ENCODE data around the gene ST6GAL1. TPM values are rescaled to one million over a fixed set of nuclear protein-coding genes. Genes with fewer than 3 reads are reported as not detected.

The ST6GAL1 gene
- total and polyA plus RNA-seq, 2 of the 4 experiments (the other 2 are of a cell fraction) = 1.4 to 2.9 TPM

- Histone ChIP-seq H3K27ac (ENCODE audit: insufficient read depth, low read length) (no peak overlapping the region), H3K4me2 (ENCODE audit: low read depth, low read length) (no peak overlapping the region), H3K27me3 (ENCODE audit: control insufficient read depth, insufficient read depth, low read length) (no peaks in the 10 kb centered on the region), H4K8ac (ENCODE audit: low read depth in 2 of 2, low read length in 2 of 2) (no peak overlapping the region), H3K36me3 (ENCODE audit: control insufficient read depth, insufficient read depth, low read length) (no peaks in the 10 kb centered on the region; the same call in 1 of the 2 replicates), H3K4me1 (ENCODE audit: control insufficient read depth, insufficient read depth, low read length) (no peaks in the 10 kb centered on the region), H3K9me3 (ENCODE audit: control insufficient read depth, insufficient read depth, low read length) (peaks cover 3% of the 10 kb centered on the region; the same call in 1 of the 2 replicates), H3K4me3 (ENCODE audit: insufficient read depth, low read depth, low read length) (no peak overlapping the region), H4K5ac (ENCODE audit: low read depth, low read length) (no peak overlapping the region), H4K20me1 (ENCODE audit: insufficient read depth, low read length) (no peaks in the 10 kb centered on the region), H2BK20ac (ENCODE audit: low read depth, low read length) (no peak overlapping the region), H2BK5ac (ENCODE audit: low read depth, low read length, poor library complexity, severe bottlenecking) (no peak overlapping the region), H3K23ac (ENCODE audit: low read depth, low read length) (no peak overlapping the region), H3K14ac (replicated peaks; ENCODE audit: low read depth, low read length) (no peak overlapping the region), H2AK9ac (replicated peaks; ENCODE audit: low read depth, low read length, poor library complexity) (no peak overlapping the region), H4K91ac (ENCODE audit: insufficient read depth, low read depth, low read length) (no peak overlapping the region), H2AFZ (replicated peaks; ENCODE audit: low read length, poor library complexity) (no peak overlapping the region), H3K9me1 (ENCODE audit: insufficient read depth, low read length) (no peaks in the 10 kb centered on the region), H3K79me1 (ENCODE audit: low read depth in 1 of 2, low read length in 2 of 2) (no peaks in the 10 kb centered on the region), H2AK5ac (ENCODE audit: low read depth, low read length) (no peak overlapping the region), H3K18ac (ENCODE audit: low read depth, low read length) (no peak overlapping the region), H3K4ac (ENCODE audit: low read depth, low read length) (no peak overlapping the region), H3K9ac (ENCODE audit: low read depth, low read length) (no peak overlapping the region), H2BK120ac (ENCODE audit: low read depth, low read length) (no peak overlapping the region), H3K56ac (ENCODE audit: extremely low read depth, insufficient read depth, low read length) (no peak overlapping the region), H2BK15ac (ENCODE audit: low read depth, low read length) (no peak overlapping the region)
- ChIA-PET CTCF (interaction anchor here (0.6 kb wide), 1 partner anchor 935 kb away, joined by 3 read pairs; no protein-coding TSS in a partner anchor), POLR2A (ENCODE audit: unreplicated experiment) (no interaction called here)
- DNase-seq (no peak), ATAC-seq (ENCODE audit: low read depth) (no peak)
- dilution Hi-C loops (cut with HindIII; ENCODE audit: low sequenced_read_pairs, unreplicated experiment) (no loop called here), in situ Hi-C loops (cut with MboI; ENCODE audit: low sequenced_read_pairs) (no loop called here), intact Hi-C loops (cut with micrococcal nuclease) (no loop called here)
- BruUV-seq (replicated peaks) = no TSS peak
- no peak for TF ChIP-seq USF2 (IDR thresholded peaks at IDR 0.05; ENCODE audit: low read depth, low read length)
- no CpG with 5 or more reads among the region's 3 CpGs for WGBS, 2 experiments (ENCODE audit: extremely low coverage in 2 of 2, insufficient read length in 1 of 2)
Measured at GRCh38 chr3:187072102-187072501, 141.8 kb downstream of the ST6GAL1 start.
